Small intestine (tissue), 16 donors: Measurements from ENCODE around the gene SLC12A3. TPM values are rescaled to one million over a fixed set of nuclear protein-coding genes. Genes with fewer than 3 reads are reported as not detected.

ENCODE experiments used
- DNase-seq, 2 donors: peaks; one replicate each; pipeline versions ENCODE4 v3.0.0 to v3.0.0-alpha.2; 2013
- FAIRE-seq: peaks from 2 replicates; lab custom pipeline; 2012; peaks lifted over from hg19 to GRCh38; lab: Jason Lieb, UNC
- H3K27ac ChIP-seq, 3 donors: one replicate each; pipeline ENCODE4 v1.5.1; 2013; ENCODE audit warnings: low read length in 2 of 3, mild to moderate bottlenecking in 2 of 3, control low read depth in 1 of 3, inconsistent platforms in 1 of 3, low read depth in 1 of 3, moderate library complexity in 1 of 3
- H3K27me3 ChIP-seq, 3 donors: one replicate each; pipeline ENCODE4 v1.6.1; 2013; ENCODE audit warnings: low read length in 3 of 3, inconsistent platforms in 1 of 3; ENCODE audit not compliant: control insufficient read depth in 3 of 3, insufficient read depth in 3 of 3
- H3K36me3 ChIP-seq, 3 donors: one replicate each; pipeline ENCODE4 v1.6.1; 2013; ENCODE audit warnings: low read length in 3 of 3, inconsistent platforms in 1 of 3, low read depth in 1 of 3, mild to moderate bottlenecking in 1 of 3, moderate library complexity in 1 of 3; ENCODE audit not compliant: control insufficient read depth in 3 of 3, insufficient read depth in 2 of 3
- H3K4me1 ChIP-seq, 3 donors: one replicate each; pipeline ENCODE4 v1.6.1; 2013; ENCODE audit warnings: low read length in 2 of 3, inconsistent platforms in 1 of 3, low read depth in 1 of 3, mild to moderate bottlenecking in 1 of 3, moderate library complexity in 1 of 3; ENCODE audit not compliant: control insufficient read depth in 3 of 3, insufficient read depth in 2 of 3
- H3K4me3 ChIP-seq, 3 donors: one replicate each; pipeline ENCODE4 v1.5.1; 2013; ENCODE audit warnings: low read length in 3 of 3, control low read depth in 1 of 3, inconsistent platforms in 1 of 3, low read depth in 1 of 3, mild to moderate bottlenecking in 1 of 3, moderate library complexity in 1 of 3
- H3K9me3 ChIP-seq, 2 donors: one replicate each; pipeline ENCODE4 v1.6.1; 2013; ENCODE audit warnings: low read depth in 1 of 2, low read length in 1 of 2; ENCODE audit not compliant: control insufficient read depth in 2 of 2, insufficient read depth in 1 of 2
- WGBS, 3 donors: extraction: QIAGEN DNeasy Blood & Tissue Kit; methylation state at CpG; one replicate each; pipeline ENCODE4 v1.1.7; 2013; 5-methylcytosine and 5-hydroxymethylcytosine counted together
- long read RNA-seq, 10 donors: transcript quantifications; one replicate each; lab custom pipeline, GENCODE V29; 2026
- polyA plus RNA-seq, 4 donors: library from polyadenylated mRNA; stranded (reverse) in 3 of 4; unstranded in 1 of 4; fragments of 200-250 nt in 3 of 4; fragments of 120-200 nt in 1 of 4; gene quantifications; one replicate each; pipeline versions ENCODE4 v1.2.1 to v1.2.3, GENCODE V29; 2013
- donor health status: healthy with polysubstance abuse.
- donor health status: control.
- donor health status: control.
- donor health status: Bipolar disorder and iron deficiency.
- donor health status: healthy.

SLC12A3 gene
- under 1 TPM in 2 of 4 donors, not detected in 2; 0.04 TPM for polyA plus RNA-seq
- long read RNA-seq, donor 1 = 0 reads
- long read RNA-seq, donor 2 = 0 reads
- long read RNA-seq, donor 3 = 0 reads
- long read RNA-seq, donor 4 = 0 reads
- long read RNA-seq, donor 5 = 0 reads
- long read RNA-seq, donor 6 = 0 reads
- long read RNA-seq, donor 7 = 0 reads
- long read RNA-seq, donor 8 = 0 reads
- long read RNA-seq, donor 9 = 0 reads
- long read RNA-seq, donor 10 = 0 reads

DNA sequence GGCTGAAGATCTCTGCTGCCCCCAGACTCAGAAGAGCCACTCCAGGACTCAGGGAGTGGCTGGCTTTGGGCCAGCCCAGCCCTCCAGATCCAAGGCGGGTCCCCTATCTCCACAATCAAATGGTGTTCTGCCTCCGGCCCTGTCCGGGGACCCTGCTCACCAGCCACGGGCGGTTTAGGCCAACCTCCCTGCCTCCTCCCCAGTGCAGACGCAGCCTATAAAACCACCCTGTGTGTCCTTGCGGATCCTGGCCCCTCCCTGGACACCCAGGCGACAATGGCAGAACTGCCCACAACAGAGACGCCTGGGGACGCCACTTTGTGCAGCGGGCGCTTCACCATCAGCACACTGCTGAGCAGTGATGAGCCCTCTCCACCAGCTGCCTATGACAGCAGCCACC, at the start of gene SLC12A3:
SLC12A3 (plus strand) TSS at position 248 of the 400 bp plus-strand sequence; CDS start at position 277, 29 bp downstream.
- H3K4me1 ChIP-seq = peaks cover 0 to 16% (median 0%) of the 10 kb centered on the region in 3 donors
- no peak within 1 kb of the TSS for H3K4me3 ChIP-seq
- H3K36me3 ChIP-seq = no peaks in the 10 kb centered on the region
- no peak for DNase-seq
- no peaks in the 10 kb centered on the region for H3K9me3 ChIP-seq
- 71 to 84% (median 76%) methylated on average over 11 to 12 of the region's 12 CpGs for WGBS, 3 donors
- no peak for FAIRE-seq
- no peak within 1 kb of the TSS for H3K27ac ChIP-seq
- H3K27me3 ChIP-seq = no peaks in the 10 kb centered on the region

DNA sequence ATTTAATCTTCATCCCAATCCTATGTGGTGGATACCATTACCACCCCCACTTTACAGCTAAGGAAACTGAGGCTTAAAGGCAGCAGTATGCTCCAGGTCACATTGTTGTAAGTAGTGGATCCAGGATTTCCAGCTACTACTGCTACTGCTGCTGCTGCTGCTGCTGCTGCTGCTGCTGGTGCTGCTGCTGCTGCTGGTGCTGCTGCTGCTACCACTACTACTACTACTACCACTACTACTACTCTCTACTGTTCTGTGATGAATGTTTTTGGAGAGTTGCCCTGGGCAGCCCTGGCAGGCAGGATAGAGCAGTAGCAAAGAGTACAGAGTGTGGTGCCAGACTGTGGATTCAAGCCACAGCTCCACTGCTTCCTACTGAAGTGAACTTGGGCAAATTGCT, 49.3 kb upstream of the SLC12A3 start:
- H3K36me3 ChIP-seq = peaks cover 0 to 5% (median 2%) of the 10 kb centered on the region in 3 donors
- H3K4me3 ChIP-seq = no peak overlapping the region
- no peaks in the 10 kb centered on the region for H3K27me3 ChIP-seq
- DNase-seq = no peak
- no peak for FAIRE-seq
- no peak overlapping the region for H3K27ac ChIP-seq
- H3K4me1 ChIP-seq = no peaks in the 10 kb centered on the region
- H3K9me3 ChIP-seq = no peaks in the 10 kb centered on the region

GRCh38 chr16:56817056-56817455, 48.0 kb upstream of the SLC12A3 start:
- no peak for DNase-seq
- H3K27ac ChIP-seq = no peak overlapping the region
- FAIRE-seq = no peak
- H3K4me3 ChIP-seq = no peak overlapping the region
- no peaks in the 10 kb centered on the region for H3K4me1 ChIP-seq
- no peaks in the 10 kb centered on the region for H3K9me3 ChIP-seq
- peaks cover 4 to 12% (median 5%) of the 10 kb centered on the region in 3 donors for H3K36me3 ChIP-seq
- no peaks in the 10 kb centered on the region for H3K27me3 ChIP-seq

GRCh38 chr16:56817938-56818337, 47.1 kb upstream of the SLC12A3 start:
- no peaks in the 10 kb centered on the region for H3K4me1 ChIP-seq
- no peak overlapping the region for H3K27ac ChIP-seq
- no peak for DNase-seq
- H3K4me3 ChIP-seq = no peak overlapping the region
- FAIRE-seq = no peak
- H3K36me3 ChIP-seq = peaks cover 4 to 15% (median 5%) of the 10 kb centered on the region in 3 donors
- whole genome bisulfite sequencing, 3 donors = 89 to 97% (median 91%) methylated on average over 1 of the region's 1 CpG
- H3K27me3 ChIP-seq = no peaks in the 10 kb centered on the region
- no peaks in the 10 kb centered on the region for H3K9me3 ChIP-seq

DNA sequence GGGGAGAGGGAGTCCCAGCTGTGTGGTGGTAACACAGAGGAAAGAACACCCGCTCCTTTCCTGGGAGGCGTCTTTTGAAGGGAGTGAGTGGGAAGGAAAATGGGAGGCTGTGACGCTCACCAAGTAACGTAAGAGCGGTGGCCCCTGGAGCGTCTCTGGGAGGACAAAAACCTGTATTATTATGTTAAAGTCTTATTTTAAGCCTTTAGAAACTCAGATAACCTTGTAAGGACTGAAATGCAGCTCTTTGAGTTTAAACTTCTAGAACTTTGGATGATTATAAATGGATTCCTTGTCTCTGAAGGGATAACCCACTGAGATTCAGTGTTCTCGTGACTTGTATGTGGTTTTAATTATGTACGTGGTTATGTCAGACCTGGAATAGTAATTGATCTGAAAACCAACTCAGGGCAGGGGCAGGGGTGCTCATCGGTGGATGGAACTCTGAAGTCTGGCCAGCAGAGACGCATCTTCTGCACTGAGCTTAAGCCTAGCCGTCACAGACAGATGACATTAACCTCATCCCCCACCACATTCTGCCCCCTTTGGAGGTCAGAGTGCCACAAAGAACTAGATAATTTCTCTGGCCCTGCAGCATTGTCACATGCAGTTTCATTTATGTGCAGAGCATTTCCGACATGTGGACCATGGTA, 41.8 kb upstream of the SLC12A3 start:
- H3K27me3 ChIP-seq = no peaks in the 10 kb centered on the region
- FAIRE-seq (no peak), DNase-seq (no peak)
- no peaks in the 10 kb centered on the region for H3K9me3 ChIP-seq
- no peak overlapping the region for H3K27ac ChIP-seq
- no peaks in the 10 kb centered on the region for H3K4me1 ChIP-seq
- peaks cover 4 to 19% (median 8%) of the 10 kb centered on the region in 3 donors for H3K36me3 ChIP-seq
- 94 to 96% (median 96%) methylated on average over 12 of the region's 12 CpGs for WGBS, 3 donors
- no peak overlapping the region for H3K4me3 ChIP-seq

- Histone ChIP-seq H3K4me3 (no peak overlapping the region), H3K27ac (no peak overlapping the region), H3K27me3 (no peaks in the 10 kb centered on the region), H3K9me3 (no peaks in the 10 kb centered on the region), H3K36me3 (peaks cover 5 to 18% (median 10%) of the 10 kb centered on the region in 3 donors), H3K4me1 (no peaks in the 10 kb centered on the region)
- WGBS, 3 donors = 16 to 49% (median 30%) methylated on average over 3 of the region's 3 CpGs
- FAIRE-seq (no peak), DNase-seq (peak; percentile 10 to 19)
These were observed 40.7 kb upstream of the SLC12A3 start for GRCh38 chr16:56824331-56824730.

DNA sequence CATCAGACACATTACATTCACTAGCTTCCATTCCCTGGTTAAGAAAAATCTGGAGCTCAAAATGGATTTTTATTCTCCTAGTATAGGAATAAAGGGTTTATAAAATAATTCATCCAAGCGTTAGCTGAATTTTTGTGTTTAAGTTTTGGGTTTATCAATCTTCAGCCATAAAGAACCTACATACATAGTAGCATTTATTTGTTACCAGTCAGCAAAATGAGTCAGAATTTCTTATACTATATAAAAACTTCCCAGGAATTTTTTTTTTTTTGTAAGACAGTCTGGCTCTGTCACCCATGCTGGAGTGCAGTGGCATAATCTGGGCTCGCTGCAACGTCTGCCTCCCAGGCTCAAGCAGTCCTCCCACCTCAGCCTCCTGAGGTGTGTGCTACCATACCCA, 40.2 kb upstream of the SLC12A3 start:
- Histone ChIP-seq H3K27me3 (no peaks in the 10 kb centered on the region), H3K9me3 (no peaks in the 10 kb centered on the region), H3K27ac (no peak overlapping the region), H3K4me3 (no peak overlapping the region), H3K36me3 (peaks cover 6 to 14% (median 8%) of the 10 kb centered on the region in 3 donors), H3K4me1 (no peaks in the 10 kb centered on the region)
- WGBS, 3 donors = 67 to 88% (median 79%) methylated on average over 3 of the region's 3 CpGs
- no peak for DNase-seq
- FAIRE-seq = no peak

DNA sequence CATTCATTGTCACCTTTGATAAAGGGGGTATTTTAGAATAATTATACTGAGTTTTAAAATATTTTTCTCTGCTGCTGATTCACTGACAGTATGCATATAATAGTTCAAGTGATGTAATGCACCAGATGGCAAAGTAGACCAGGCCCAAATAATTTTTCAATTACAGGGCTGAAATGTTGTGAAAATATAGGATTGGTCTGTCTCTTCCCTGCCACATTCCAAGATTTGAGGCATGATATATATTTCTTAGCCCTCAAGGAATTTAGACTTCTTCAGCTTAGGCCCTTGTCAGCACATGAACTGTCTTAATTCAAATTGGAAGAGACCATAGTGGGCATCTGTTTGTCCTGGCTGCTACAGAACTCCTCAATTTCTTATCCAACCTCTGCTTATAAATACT, 39.2 kb upstream of the SLC12A3 start:
- no peaks in the 10 kb centered on the region for H3K4me1 ChIP-seq

More for the DNA sequence above, 39.2 kb upstream of the SLC12A3 start:
- peaks cover 6 to 17% (median 8%) of the 10 kb centered on the region in 3 donors for H3K36me3 ChIP-seq
- H3K9me3 ChIP-seq = no peaks in the 10 kb centered on the region
- H3K27ac ChIP-seq = no peak overlapping the region
- no peak overlapping the region for H3K4me3 ChIP-seq
- DNase-seq (no peak), FAIRE-seq (no peak)
- no peaks in the 10 kb centered on the region for H3K27me3 ChIP-seq
